HCT116 (cell line): ENCODE results near the gene DCDC2. TPM values are rescaled to one million over a fixed set of nuclear protein-coding genes. Genes with fewer than 3 reads are reported as not detected.

ENCODE experiments used
- ATAC-seq: fragments of 200-7000 bp; cut with Tn5 transposase; 2 replicates; pipeline ENCODE4 v1.9.1; 2020; ENCODE audit warnings: mild to moderate bottlenecking, moderate library complexity
- BruUV-seq: library from RNA; stranded (reverse); fragments of 400-500 nt; replicated peaks from 2 replicates; lab custom pipeline; 2021; lab: Mats Ljungman, UMichigan
- CTCF ChIA-PET: fragments of 300-600 bp; sonication (Branson Sonifier 250); formaldehyde crosslinking; loops from one replicate; lab custom pipeline; 2021; ENCODE audit warnings: antibody characterized with exemption; lab: Charles Lee
- POLR2A ChIA-PET: fragments of 300-600, 350-600 bp; sonication (Branson Sonifier 250); formaldehyde crosslinking; loops from one replicate; lab custom pipeline; 2021; ENCODE audit warnings: antibody characterized with exemption; lab: Charles Lee
- RAD21 ChIA-PET, 2 experiments: fragments of 300-600 bp; sonication (Branson Sonifier 250); formaldehyde crosslinking; loops; one replicate each; lab custom pipeline; 2023; ENCODE audit warnings: low total read pairs in 2 of 2; ENCODE audit not compliant: uncharacterized antibody in 2 of 2, unreplicated experiment in 2 of 2, low non-redundant PET in 1 of 2; lab: Charles Lee
- DNase-seq: peaks from one replicate; pipeline ENCODE4 v3.0.0-alpha.2; 2010; ENCODE audit warnings: low read depth, low spot score
- H2AFZ ChIP-seq: fragments of 200-600 bp; shearing (Covaris generic), sonication (generic); 2 replicates; pipeline ENCODE4 v1.6.1; 2017; ENCODE audit warnings: low read depth, mixed run types, mixed read lengths, antibody characterized with exemption, low read length; ENCODE audit not compliant: poor library complexity, severe bottlenecking
- H3K27ac ChIP-seq: 2 replicates; pipeline ENCODE4 v1.5.1; 2012; ENCODE audit warnings: low read depth, low read length
- H3K27me3 ChIP-seq: fragments of 200-600 bp; sonication (generic); 2 replicates; pipeline ENCODE4 v1.6.1; 2016; ENCODE audit warnings: mixed run types, low read length, mixed read lengths; ENCODE audit not compliant: insufficient read depth
- H3K36me3 ChIP-seq, 2 experiments: fragments of 200-500 bp in 1 of 2; fragments of 200-600 bp in 1 of 2; sonication (Bioruptor generic) in 1 of 2; sonication (generic) in 1 of 2; 2 replicates each; pipeline versions ENCODE4 v1.5.1 to v1.6.1; 2014 to 2016; ENCODE audit warnings: low read length in 2 of 2, inconsistent platforms in 1 of 2, mixed read lengths in 1 of 2, mixed run types in 1 of 2; ENCODE audit not compliant: insufficient read depth in 2 of 2, control insufficient read depth in 1 of 2
- H3K4me1 ChIP-seq, 2 experiments: fragments of 200-600 bp in 1 of 2; sonication (generic) in 1 of 2; 2 replicates each; pipeline versions ENCODE4 v1.5.1 to v1.6.1; 2012 to 2017; ENCODE audit warnings: low read length in 2 of 2, inconsistent platforms in 1 of 2, mild to moderate bottlenecking in 1 of 2, mixed read lengths in 1 of 2, mixed run types in 1 of 2, moderate library complexity in 1 of 2; ENCODE audit not compliant: insufficient read depth in 2 of 2, control insufficient read depth in 1 of 2
- H3K4me2 ChIP-seq: fragments of 200-600 bp; sonication (generic); 2 replicates; pipeline ENCODE4 v1.6.1; 2017; ENCODE audit warnings: mixed run types, low read length, mixed read lengths
- H3K4me3 ChIP-seq, 2 experiments: fragments of 200-600 bp in 1 of 2; sonication (generic) in 1 of 2; replicated peaks in 1 of 2; 2 replicates each; pipeline ENCODE4 v1.5.1; 2011 to 2016; ENCODE audit warnings: low read length in 2 of 2, control low read depth in 1 of 2, low read depth in 1 of 2, mild to moderate bottlenecking in 1 of 2, mixed read lengths in 1 of 2, mixed run types in 1 of 2
- H3K79me2 ChIP-seq: fragments of 200-600 bp; sonication (generic); 2 replicates; pipeline ENCODE4 v1.6.1; 2017; ENCODE audit warnings: mild to moderate bottlenecking, mixed run types, low read length, moderate library complexity, mixed read lengths; ENCODE audit not compliant: insufficient read depth
- H3K9ac ChIP-seq: fragments of 200-600 bp; sonication (generic); 2 replicates; pipeline ENCODE4 v1.6.1; 2016; ENCODE audit warnings: low read length, mixed read lengths
- H3K9me2 ChIP-seq: fragments of 200-600 bp; sonication (generic), shearing (Covaris generic); 2 replicates; pipeline ENCODE4 v1.6.1; 2017; ENCODE audit warnings: mixed run types, mild to moderate bottlenecking, moderate library complexity; ENCODE audit not compliant: insufficient read depth
- H3K9me3 ChIP-seq, 2 experiments: fragments of 200-500 bp in 1 of 2; fragments of 200-600 bp in 1 of 2; sonication (Bioruptor generic) in 1 of 2; sonication (generic) in 1 of 2; 2 replicates each; pipeline ENCODE4 v1.6.1; 2014 to 2017; ENCODE audit warnings: low read length in 2 of 2, mixed read lengths in 2 of 2, inconsistent platforms in 1 of 2, low read depth in 1 of 2, mild to moderate bottlenecking in 1 of 2, mixed run types in 1 of 2, moderate library complexity in 1 of 2; ENCODE audit not compliant: control insufficient read depth in 1 of 2, insufficient read depth in 1 of 2
- H4K20me1 ChIP-seq: fragments of 200-600 bp; sonication (generic), shearing (Covaris generic); 2 replicates; pipeline ENCODE4 v1.6.1; 2017; ENCODE audit warnings: mixed run types, mild to moderate bottlenecking, moderate library complexity; ENCODE audit not compliant: insufficient read depth
- EGR1 ChIP-seq: IDR thresholded peaks from 2 replicates; pipeline ENCODE4 v1.6.1; 2012; ENCODE audit warnings: low read depth
- ELF1 ChIP-seq: IDR thresholded peaks from 2 replicates; pipeline ENCODE4 v1.6.1; 2012; ENCODE audit warnings: low read depth, borderline replicate concordance
- FOSL1 ChIP-seq: IDR thresholded peaks from 2 replicates; pipeline ENCODE4 v1.6.1; 2012; ENCODE audit warnings: low read depth
- POLR2A ChIP-seq: IDR thresholded peaks from 2 replicates; pipeline ENCODE4 v1.7.0; 2011; ENCODE audit warnings: borderline replicate concordance; ENCODE audit not compliant: insufficient read depth, insufficient read length; ENCODE audit errors: extremely low read depth
- RAD21 ChIP-seq: IDR thresholded peaks from 2 replicates; pipeline ENCODE4 v1.6.1; 2012; ENCODE audit warnings: low read depth, mild to moderate bottlenecking
- SIN3A ChIP-seq: IDR thresholded peaks from 2 replicates; pipeline ENCODE4 v1.6.1; 2012; ENCODE audit warnings: low read depth
- SRF ChIP-seq: IDR thresholded peaks from 2 replicates; pipeline ENCODE4 v1.6.1; 2012; ENCODE audit warnings: low read depth
- ZFX ChIP-seq: fragments of 450-650 bp; IDR thresholded peaks from 2 replicates; pipeline ENCODE4 v1.6.1; 2017
- ZNF274 ChIP-seq: fragments of 200-500 bp; sonication (Bioruptor generic); IDR thresholded peaks from 2 replicates; pipeline ENCODE4 v1.6.1; 2014; ENCODE audit warnings: mild to moderate bottlenecking, low read depth, low read length, inconsistent platforms
- intact Hi-C: fragments of 100-400 bp; cut with micrococcal nuclease; formaldehyde crosslinking; loops from 2 replicates; pipeline ENCODE4 v1.10.0; 2022
- total RNA-seq: library from RNA; stranded (reverse); gene quantifications from one replicate; pipeline ENCODE4 v1.2.1, GENCODE V29; 2021; ENCODE audit not compliant: unreplicated experiment
- TF ChIP-seq, protein P1 (sequence below): IDR thresholded peaks from 2 replicates; pipeline ENCODE4 v1.6.1; 2012
- TF ChIP-seq, protein P2 (sequence below): IDR thresholded peaks from 2 replicates; pipeline ENCODE4 v1.6.1; 2012

Gene DCDC2
- total RNA-seq, 1 experiment from 2014 or later, result 0.17 TPM

DNA sequence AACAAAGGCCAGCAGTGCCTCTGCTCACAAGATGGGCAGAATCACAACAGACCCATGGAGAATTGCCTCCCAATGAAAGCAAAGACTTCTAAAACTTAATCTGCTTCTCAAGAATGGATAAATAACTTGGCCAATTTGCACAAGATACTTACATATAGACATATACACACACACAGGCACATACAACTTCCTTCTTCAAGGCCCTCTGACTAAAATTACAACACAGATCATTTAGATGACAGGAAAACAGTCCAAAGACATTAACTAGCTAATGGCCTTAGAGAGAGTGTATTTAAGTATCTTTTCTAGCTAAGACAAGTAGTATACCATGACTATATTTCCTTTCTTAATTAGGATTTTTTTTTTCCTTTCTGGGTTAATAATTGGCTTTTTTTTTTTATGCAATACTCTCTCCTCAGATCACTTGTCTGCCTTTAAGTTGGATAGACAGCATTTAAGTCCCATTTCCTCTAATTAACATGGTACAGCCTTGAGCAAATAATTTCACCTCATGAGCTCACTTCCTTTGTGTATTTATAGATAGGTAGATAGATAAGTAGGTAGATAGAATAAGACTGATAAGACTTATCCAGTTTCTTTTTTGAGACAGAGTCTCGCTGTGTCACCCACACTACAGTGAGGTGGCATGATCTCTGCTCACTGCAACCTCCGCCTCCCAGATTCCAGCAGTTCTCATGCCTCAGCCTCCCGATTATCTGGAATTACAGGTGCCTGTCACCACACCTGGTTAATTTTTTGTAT is 161.8 kb downstream of the DCDC2 start:
- Histone ChIP-seq H4K20me1 (no peaks in the 10 kb centered on the region; the same call in 1 of the 2 replicates), H2AFZ (no peak overlapping the region), H3K27me3 (0 out of 2 replicates have a peak, but pooled peaks cover 11% of the 10 kb centered on the region), H3K27ac (no peak overlapping the region), H3K9me2 (no peaks in the 10 kb centered on the region), H3K36me3 (no peaks in the 10 kb centered on the region), H3K4me1 (no peaks in the 10 kb centered on the region), H3K9me3 (no peaks in the 10 kb centered on the region), H3K4me3 (no peak overlapping the region), H3K9ac (no peak overlapping the region), H3K4me2 (no peak overlapping the region), H3K79me2 (no peaks in the 10 kb centered on the region)
- intact Hi-C loops, result no loop called here
- TF ChIP-seq FOSL1 (no peak), RAD21 (no peak), ZNF274 (no peak), ZFX (no peak), ELF1 (no peak), SRF (no peak), SIN3A (no peak), POLR2A (no peak), EGR1 (no peak)
- TF ChIP-seq, protein P1, sequence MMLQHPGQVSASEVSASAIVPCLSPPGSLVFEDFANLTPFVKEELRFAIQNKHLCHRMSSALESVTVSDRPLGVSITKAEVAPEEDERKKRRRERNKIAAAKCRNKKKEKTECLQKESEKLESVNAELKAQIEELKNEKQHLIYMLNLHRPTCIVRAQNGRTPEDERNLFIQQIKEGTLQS, result no peak
- TF ChIP-seq, protein P2, sequence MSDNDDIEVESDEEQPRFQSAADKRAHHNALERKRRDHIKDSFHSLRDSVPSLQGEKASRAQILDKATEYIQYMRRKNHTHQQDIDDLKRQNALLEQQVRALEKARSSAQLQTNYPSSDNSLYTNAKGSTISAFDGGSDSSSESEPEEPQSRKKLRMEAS, result no peak
- ChIA-PET RAD21 (no interaction called here), POLR2A (no interaction called here), CTCF (interaction anchor here (0.9 kb wide), 1 partner anchor 9 kb away, joined by 3 read pairs; no protein-coding TSS in a partner anchor)
- no TSS peak for BruUV-seq
- ATAC-seq (no peak), DNase-seq (no peak)
